ENCODE data around the gene CALML6.

- TF ChIP-seq CTCF (conservative IDR thresholded peaks at IDR 0.05): no peak
- TF ChIP-seq ZFX (IDR thresholded peaks at IDR 0.05): no peak
Measured at GRCh38 chr1:1963570-1963969, 48.5 kb downstream of the CALML6 start.
